ENCODE results near the gene CD2. TPM values are rescaled to one million over a fixed set of nuclear protein-coding genes. Genes with fewer than 3 reads are reported as not detected.

The CD2 gene
- total RNA-seq, 1 donor from 2014 or later, result not detected

GRCh38 chr1:116760996-116761665 is 6.9 kb downstream of the CD2 start:
- Mint-ChIP-seq H3K9me3 (ENCODE audit: low read depth) (no peaks in the 10 kb centered on the region), H3K4me3 (ENCODE audit: low read depth) (no peak overlapping the region), H3K27me3 (no peaks in the 10 kb centered on the region), H3K4me1 (ENCODE audit: low read depth) (peaks cover 16% of the 10 kb centered on the region), H3K36me3 (ENCODE audit: insufficient read depth) (no peaks in the 10 kb centered on the region), H3K27ac (no peak overlapping the region)
- TF ChIP-seq CTCF (IDR thresholded peaks at IDR 0.05; ENCODE audit: unreplicated experiment), result no peak
- DNase-seq (ENCODE audit: low spot score, unreplicated experiment), result no peak

- Mint-ChIP-seq H3K27ac (no peak overlapping the region), H3K27me3 (no peaks in the 10 kb centered on the region), H3K4me1 (ENCODE audit: low read depth) (peaks cover 16% of the 10 kb centered on the region), H3K9me3 (ENCODE audit: low read depth) (no peaks in the 10 kb centered on the region), H3K4me3 (ENCODE audit: low read depth) (no peak overlapping the region), H3K36me3 (ENCODE audit: insufficient read depth) (no peaks in the 10 kb centered on the region)
- DNase-seq (ENCODE audit: low spot score, unreplicated experiment), result no peak
- no peak for TF ChIP-seq CTCF (IDR thresholded peaks at IDR 0.05; ENCODE audit: unreplicated experiment)
Observed at GRCh38 chr1:116762281-116762680, 8.1 kb downstream of the CD2 start.

- peaks cover 16% of the 10 kb centered on the region for H3K4me1 Mint-ChIP-seq (ENCODE audit: low read depth)
- TF ChIP-seq CTCF (IDR thresholded peaks at IDR 0.05; ENCODE audit: unreplicated experiment), result no peak
- peak overlapping the region; percentile 61 for H3K27ac Mint-ChIP-seq
- no peaks in the 10 kb centered on the region for H3K27me3 Mint-ChIP-seq
- H3K4me3 Mint-ChIP-seq (ENCODE audit: low read depth), result no peak overlapping the region
- no peaks in the 10 kb centered on the region for H3K36me3 Mint-ChIP-seq (ENCODE audit: insufficient read depth)
- H3K9me3 Mint-ChIP-seq (ENCODE audit: low read depth), result no peaks in the 10 kb centered on the region
- DNase-seq (ENCODE audit: low spot score, unreplicated experiment), result no peak
Observed at GRCh38 chr1:116762781-116763115, 8.5 kb downstream of the CD2 start.

- Mint-ChIP-seq H3K4me3 (ENCODE audit: low read depth) (no peak overlapping the region), H3K36me3 (ENCODE audit: insufficient read depth) (no peaks in the 10 kb centered on the region), H3K27ac (peak overlapping the region; percentile 61), H3K9me3 (ENCODE audit: low read depth) (no peaks in the 10 kb centered on the region), H3K4me1 (ENCODE audit: low read depth) (peaks cover 16% of the 10 kb centered on the region), H3K27me3 (no peaks in the 10 kb centered on the region)
- no peak for TF ChIP-seq CTCF (IDR thresholded peaks at IDR 0.05; ENCODE audit: unreplicated experiment)
- no peak for DNase-seq (ENCODE audit: low spot score, unreplicated experiment)
Observed at GRCh38 chr1:116763116-116763786, 9.0 kb downstream of the CD2 start.

- no peaks in the 10 kb centered on the region for H3K27me3 Mint-ChIP-seq
Observed at GRCh38 chr1:116763787-116764465, 9.7 kb downstream of the CD2 start.

More at GRCh38 chr1:116763787-116764465, 9.7 kb downstream of the CD2 start:
- H3K27ac Mint-ChIP-seq, result peak overlapping the region; percentile 61
- no peak overlapping the region for H3K4me3 Mint-ChIP-seq (ENCODE audit: low read depth)
- H3K4me1 Mint-ChIP-seq (ENCODE audit: low read depth), result peaks cover 16% of the 10 kb centered on the region
- no peak for DNase-seq (ENCODE audit: low spot score, unreplicated experiment)
- TF ChIP-seq CTCF (IDR thresholded peaks at IDR 0.05; ENCODE audit: unreplicated experiment), result peak; percentile 57
- H3K36me3 Mint-ChIP-seq (ENCODE audit: insufficient read depth), result no peaks in the 10 kb centered on the region
- H3K9me3 Mint-ChIP-seq (ENCODE audit: low read depth), result no peaks in the 10 kb centered on the region

Measured in progenitor cell of endocrine pancreas (in vitro differentiated cells).